Ishikawa (cell line): Measurements from ENCODE around the gene HNRNPU.
A peak's percentile ranks its signal among the peaks of the same experiment; 100 is the strongest.

ENCODE experiments used
- CEBPB ChIP-seq: IDR thresholded peaks from 2 replicates; pipeline ENCODE4 v1.6.1; 2012
- CREB1 ChIP-seq: IDR thresholded peaks from 2 replicates; pipeline ENCODE4 v1.6.1; 2012; ENCODE audit warnings: low read depth
- EGR1 ChIP-seq: IDR thresholded peaks from 2 replicates; pipeline ENCODE4 v1.6.1; 2012
- EP300 ChIP-seq: IDR thresholded peaks from 2 replicates; pipeline ENCODE4 v1.6.1; 2012; ENCODE audit warnings: borderline replicate concordance
- FOXM1 ChIP-seq: IDR thresholded peaks from 2 replicates; pipeline ENCODE4 v1.6.1; 2012; ENCODE audit warnings: low read depth, borderline replicate concordance
- NFIC ChIP-seq: IDR thresholded peaks from 2 replicates; pipeline ENCODE4 v1.6.1; 2012
- RAD21 ChIP-seq: IDR thresholded peaks from 2 replicates; pipeline ENCODE4 v1.6.1; 2012; ENCODE audit warnings: low read depth
- TAF1 ChIP-seq: IDR thresholded peaks from 2 replicates; pipeline ENCODE4 v1.6.1; 2012; ENCODE audit warnings: low read depth, mild to moderate bottlenecking
- TCF12 ChIP-seq: IDR thresholded peaks from 2 replicates; pipeline ENCODE4 v1.6.1; 2012; ENCODE audit warnings: low read depth
- TEAD4 ChIP-seq: IDR thresholded peaks from 2 replicates; pipeline ENCODE4 v1.6.1; 2012
- YY1 ChIP-seq: IDR thresholded peaks from 2 replicates; pipeline ENCODE4 v1.6.1; 2012; ENCODE audit warnings: low read depth
- ZBTB7A ChIP-seq: IDR thresholded peaks from 2 replicates; pipeline ENCODE4 v1.6.1; 2012; ENCODE audit warnings: low read depth
- TF ChIP-seq, protein P1 (sequence below): IDR thresholded peaks from 2 replicates; pipeline ENCODE4 v1.6.1; 2012; ENCODE audit warnings: low read depth, mild to moderate bottlenecking
- TF ChIP-seq, protein P2 (sequence below): IDR thresholded peaks from 2 replicates; pipeline ENCODE4 v1.6.1; 2012
- TF ChIP-seq, protein P3 (sequence below): IDR thresholded peaks from 2 replicates; pipeline ENCODE4 v1.6.1; 2012

Gene HNRNPU

DNA sequence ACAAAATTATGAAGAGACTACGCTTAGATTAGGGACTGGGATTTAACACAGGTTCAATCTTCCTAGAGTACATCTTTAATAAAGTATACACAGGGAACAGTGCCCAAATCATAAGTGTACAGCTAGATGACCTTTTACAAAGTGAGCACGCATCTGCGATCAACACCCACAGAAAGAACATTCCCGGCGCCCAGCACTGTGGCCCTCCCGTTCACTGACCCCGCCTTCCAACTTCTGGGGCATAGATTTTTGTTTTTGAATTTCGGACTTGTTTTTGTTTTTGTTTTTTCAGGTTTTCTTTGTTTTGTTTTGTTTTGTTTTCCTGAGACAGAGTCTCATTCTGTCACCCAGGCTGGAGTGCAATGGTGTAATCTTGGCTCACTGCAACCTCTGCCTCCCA lies 59.5 kb downstream of the HNRNPU start:
- TF ChIP-seq, protein P1, sequence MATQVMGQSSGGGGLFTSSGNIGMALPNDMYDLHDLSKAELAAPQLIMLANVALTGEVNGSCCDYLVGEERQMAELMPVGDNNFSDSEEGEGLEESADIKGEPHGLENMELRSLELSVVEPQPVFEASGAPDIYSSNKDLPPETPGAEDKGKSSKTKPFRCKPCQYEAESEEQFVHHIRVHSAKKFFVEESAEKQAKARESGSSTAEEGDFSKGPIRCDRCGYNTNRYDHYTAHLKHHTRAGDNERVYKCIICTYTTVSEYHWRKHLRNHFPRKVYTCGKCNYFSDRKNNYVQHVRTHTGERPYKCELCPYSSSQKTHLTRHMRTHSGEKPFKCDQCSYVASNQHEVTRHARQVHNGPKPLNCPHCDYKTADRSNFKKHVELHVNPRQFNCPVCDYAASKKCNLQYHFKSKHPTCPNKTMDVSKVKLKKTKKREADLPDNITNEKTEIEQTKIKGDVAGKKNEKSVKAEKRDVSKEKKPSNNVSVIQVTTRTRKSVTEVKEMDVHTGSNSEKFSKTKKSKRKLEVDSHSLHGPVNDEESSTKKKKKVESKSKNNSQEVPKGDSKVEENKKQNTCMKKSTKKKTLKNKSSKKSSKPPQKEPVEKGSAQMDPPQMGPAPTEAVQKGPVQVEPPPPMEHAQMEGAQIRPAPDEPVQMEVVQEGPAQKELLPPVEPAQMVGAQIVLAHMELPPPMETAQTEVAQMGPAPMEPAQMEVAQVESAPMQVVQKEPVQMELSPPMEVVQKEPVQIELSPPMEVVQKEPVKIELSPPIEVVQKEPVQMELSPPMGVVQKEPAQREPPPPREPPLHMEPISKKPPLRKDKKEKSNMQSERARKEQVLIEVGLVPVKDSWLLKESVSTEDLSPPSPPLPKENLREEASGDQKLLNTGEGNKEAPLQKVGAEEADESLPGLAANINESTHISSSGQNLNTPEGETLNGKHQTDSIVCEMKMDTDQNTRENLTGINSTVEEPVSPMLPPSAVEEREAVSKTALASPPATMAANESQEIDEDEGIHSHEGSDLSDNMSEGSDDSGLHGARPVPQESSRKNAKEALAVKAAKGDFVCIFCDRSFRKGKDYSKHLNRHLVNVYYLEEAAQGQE, result no peak
- no peak for TF ChIP-seq YY1
- TF ChIP-seq TCF12, result no peak
- no peak for TF ChIP-seq CREB1
- TF ChIP-seq ZBTB7A, result no peak
- no peak for TF ChIP-seq EGR1
- TF ChIP-seq TEAD4, result no peak

DNA sequence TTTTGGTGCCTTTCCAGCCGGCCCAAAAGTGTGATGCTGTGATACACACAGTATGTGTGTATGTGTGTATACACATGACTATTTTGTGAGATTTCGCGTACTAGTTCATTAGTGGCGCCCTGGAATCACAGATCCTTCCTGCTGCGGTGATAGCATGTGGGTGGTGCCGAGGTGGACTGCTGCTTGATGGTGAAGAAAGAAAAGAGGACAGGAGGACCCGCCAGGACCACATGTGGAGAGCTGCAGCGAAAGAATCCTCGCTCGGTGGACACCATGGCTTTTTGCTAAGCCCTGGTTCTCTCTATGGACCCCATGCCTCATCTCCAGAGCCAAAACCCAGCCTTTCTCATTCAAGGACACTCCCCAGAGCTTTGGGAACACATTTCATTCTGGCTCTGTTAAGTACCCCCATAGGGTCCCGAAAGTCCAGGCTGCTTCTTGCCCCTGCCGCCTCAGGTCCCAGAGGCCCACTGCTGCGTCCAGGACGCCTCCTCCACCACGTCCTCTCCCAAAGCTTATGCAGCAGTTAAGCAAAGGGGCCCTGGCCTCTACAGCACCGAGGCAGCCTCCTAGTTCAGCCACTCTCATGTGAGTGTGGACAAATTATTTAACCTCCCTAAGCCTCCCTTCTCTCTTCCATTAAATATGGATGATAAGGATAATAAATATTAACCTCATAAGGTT lies 61.6 kb downstream of the HNRNPU start:
- TF ChIP-seq, protein P2, sequence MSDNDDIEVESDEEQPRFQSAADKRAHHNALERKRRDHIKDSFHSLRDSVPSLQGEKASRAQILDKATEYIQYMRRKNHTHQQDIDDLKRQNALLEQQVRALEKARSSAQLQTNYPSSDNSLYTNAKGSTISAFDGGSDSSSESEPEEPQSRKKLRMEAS, result no peak
- TF ChIP-seq ZBTB7A (no peak), TEAD4 (no peak), CREB1 (no peak), CEBPB (no peak), YY1 (no peak), FOXM1 (no peak), EGR1 (no peak), TCF12 (no peak), NFIC (no peak), EP300 (no peak), TAF1 (no peak), RAD21 (no peak)
- TF ChIP-seq, protein P3, sequence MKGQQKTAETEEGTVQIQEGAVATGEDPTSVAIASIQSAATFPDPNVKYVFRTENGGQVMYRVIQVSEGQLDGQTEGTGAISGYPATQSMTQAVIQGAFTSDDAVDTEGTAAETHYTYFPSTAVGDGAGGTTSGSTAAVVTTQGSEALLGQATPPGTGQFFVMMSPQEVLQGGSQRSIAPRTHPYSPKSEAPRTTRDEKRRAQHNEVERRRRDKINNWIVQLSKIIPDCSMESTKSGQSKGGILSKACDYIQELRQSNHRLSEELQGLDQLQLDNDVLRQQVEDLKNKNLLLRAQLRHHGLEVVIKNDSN, result no peak
- TF ChIP-seq, protein P1, result no peak

DNA sequence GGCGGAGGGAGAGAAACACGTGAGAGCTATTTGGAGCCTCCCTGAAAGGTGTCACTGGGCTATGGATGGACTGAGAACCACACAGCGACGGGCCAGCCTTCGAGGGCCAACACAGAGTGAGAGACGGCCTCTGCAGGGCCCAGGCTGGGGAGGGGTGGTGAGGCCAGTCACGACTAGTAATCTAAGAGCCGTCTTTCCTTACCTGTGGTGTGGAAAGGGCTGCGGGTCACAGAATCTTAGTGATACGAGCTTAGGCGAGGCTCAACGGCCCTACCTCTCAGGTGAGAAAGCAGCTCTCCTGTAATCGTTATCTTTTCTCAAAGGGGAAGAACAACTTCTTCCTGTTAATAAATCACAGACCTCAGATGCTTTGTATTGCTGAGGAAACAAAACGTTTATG lies 62.3 kb downstream of the HNRNPU start:
- TF ChIP-seq, protein P1, result no peak
- TF ChIP-seq TEAD4 (no peak), YY1 (no peak), CREB1 (no peak), TAF1 (no peak), FOXM1 (no peak), EGR1 (no peak), EP300 (no peak), RAD21 (no peak), TCF12 (no peak), CEBPB (no peak), ZBTB7A (no peak)
- TF ChIP-seq, protein P2, result no peak
- TF ChIP-seq, protein P3, result no peak

DNA sequence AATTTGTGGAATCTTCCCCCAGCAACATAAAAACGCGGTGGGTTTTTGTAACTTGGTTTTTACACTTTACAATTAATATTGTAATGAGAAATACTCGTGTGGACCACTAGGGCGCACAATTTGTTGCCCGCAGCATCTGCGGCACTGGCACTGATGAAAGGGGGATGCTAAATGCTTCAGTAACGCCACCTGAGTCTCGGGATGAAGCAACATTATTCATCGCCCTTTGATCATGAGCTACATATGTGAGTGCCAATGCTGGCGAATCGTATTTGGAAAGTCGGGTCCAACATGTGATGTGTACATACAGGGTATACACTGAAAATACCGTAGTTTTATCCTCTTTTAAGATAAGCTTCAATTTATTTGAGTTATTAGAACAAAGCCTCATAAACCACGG lies 63.1 kb downstream of the HNRNPU start:
- TF ChIP-seq TAF1 (no peak), RAD21 (peak; percentile 51), ZBTB7A (no peak), YY1 (no peak), TEAD4 (no peak)
- TF ChIP-seq, protein P1, result no peak
- TF ChIP-seq, protein P2, result no peak
